GM21360 (cell line): ENCODE data around the gene ALG6.

Experiments
- ATAC-seq: cut with Tn5 transposase; IDR thresholded peaks from one replicate; pipeline ENCODE4 v1.9.1; 2021; ENCODE audit warnings: mild to moderate bottlenecking, moderate library complexity; ENCODE audit not compliant: unreplicated experiment

ALG6 gene

GRCh38 chr1:63487336-63488065 lies 120.1 kb downstream of the ALG6 start:
- ATAC-seq: no peak
